GM13977 (cell line): ENCODE measurements around the gene COL6A2.
"Not testable (repeated sequence)": the region's sequence is repeated elsewhere in the genome, so short reads cannot be mapped to it uniquely, and the experiment has no call there.

ENCODE experiments used
- DNase-seq: peaks from one replicate; pipeline ENCODE4 v3.0.0; 2012; ENCODE audit warnings: low spot score
- CTCF ChIP-seq: IDR thresholded peaks from 2 replicates; pipeline ENCODE4 v1.5.1; 2012; ENCODE audit warnings: mild to moderate bottlenecking, control low read depth; ENCODE audit not compliant: insufficient read depth; ENCODE audit errors: extremely low read depth, missing control alignments
- in situ Hi-C: fragments of 300-500 bp; cut with MboI; formaldehyde crosslinking; loops from one replicate; pipeline ENCODE4 v1.12.0; 2022; ENCODE audit warnings: low sequenced_read_pairs, low pct_unique_long_range_greater_than_20kb, mixed read lengths, inconsistent platforms; ENCODE audit not compliant: unreplicated experiment

Gene COL6A2

GRCh38 chr21:46171996-46172862 is 74.3 kb downstream of the COL6A2 start:
- in situ Hi-C loops: no loop called here
- no peak for DNase-seq
- no peak for TF ChIP-seq CTCF

GRCh38 chr21:46172863-46173528 is 75.1 kb downstream of the COL6A2 start:
- in situ Hi-C loops: no loop called here
- no peak for DNase-seq
- no peak for TF ChIP-seq CTCF

GRCh38 chr21:46173573-46173972 is 75.7 kb downstream of the COL6A2 start:
- DNase-seq: no peak
- no peak for TF ChIP-seq CTCF
- in situ Hi-C loops: no loop called here

- DNase-seq, in situ Hi-C loops: not testable (repeated sequence)
Observed at GRCh38 chr21:46176443-46177129, 78.7 kb downstream of the COL6A2 start.

GRCh38 chr21:46178961-46179360 is 81.0 kb downstream of the COL6A2 start:
- TF ChIP-seq CTCF: no peak
- no peak for DNase-seq
- in situ Hi-C loops: no loop called here
